ENCODE results near the gene ZMIZ1. TPM values are rescaled to one million over a fixed set of nuclear protein-coding genes. Genes with fewer than 3 reads are reported as not detected.

ZMIZ1 gene
- total and polyA plus RNA-seq, 2 experiments from 2014 or later: 9.2 to 30.9 TPM

GRCh38 chr10:79108728-79109127 is 40.0 kb downstream of the ZMIZ1 start:
- Mint-ChIP-seq H3K9me3 (no peaks in the 10 kb centered on the region), H3K4me1 (peaks cover 76% of the 10 kb centered on the region), H3K4me3 (no peak overlapping the region), H3K36me3 (ENCODE audit: low read depth) (peaks cover 9% of the 10 kb centered on the region; the same call in 1 of the 3 replicates), H3K27me3 (ENCODE audit: insufficient read depth, low read depth, poor library complexity) (peaks cover 13% of the 10 kb centered on the region), H3K27ac (no peak overlapping the region; the same call in 1 of the 2 replicates)
- no peak for TF ChIP-seq POLR2AphosphoS5 (IDR thresholded peaks at IDR 0.05; ENCODE audit: low read depth)
- TF ChIP-seq EZH2 (IDR thresholded peaks at IDR 0.05; ENCODE audit: low read depth, unreplicated experiment): no peak
- TF ChIP-seq ZNF462 (CRISPR knock-in tag; IDR thresholded peaks at IDR 0.05): no peak
- no peak for TF ChIP-seq ZNF331 (CRISPR knock-in tag; IDR thresholded peaks at IDR 0.05; ENCODE audit: low read depth)
- no peak for TF ChIP-seq EZH2phosphoT487 (IDR thresholded peaks at IDR 0.05; ENCODE audit: unreplicated experiment)
- H3K27me3 ChIP-seq (ENCODE audit: insufficient read depth): no peaks in the 10 kb centered on the region
- peaks cover 98% of the 10 kb centered on the region for H3K79me2 ChIP-seq (replicated peaks; ENCODE audit: insufficient read depth)
- no peak overlapping the region for H3K27ac ChIP-seq (ENCODE audit: low read depth)
- peaks cover 15% of the 10 kb centered on the region; the same call in 1 of the 2 replicates for H4K20me1 ChIP-seq (replicated peaks; ENCODE audit: insufficient read depth)
- no peaks in the 10 kb centered on the region for H3F3A ChIP-seq (replicated peaks; ENCODE audit: low read depth)
- H3K4me3 ChIP-seq: no peak overlapping the region
- no peak for ATAC-seq
- H3K9me2 ChIP-seq (ENCODE audit: insufficient read depth): no peaks in the 10 kb centered on the region
- no peaks in the 10 kb centered on the region for H3K36me3 ChIP-seq (ENCODE audit: insufficient read depth)
- peaks cover 21% of the 10 kb centered on the region for H3K4me1 ChIP-seq (ENCODE audit: insufficient read depth)
- no peak overlapping the region for H2AFZ ChIP-seq
- no peak overlapping the region for H3K4me2 ChIP-seq
- DNase-seq (ENCODE audit: low spot score): no peak

GRCh38 chr10:79111427-79111826 is 42.7 kb downstream of the ZMIZ1 start:
- peaks cover 9% of the 10 kb centered on the region; the same call in 1 of the 3 replicates for H3K36me3 Mint-ChIP-seq (ENCODE audit: low read depth)
- TF ChIP-seq POLR2AphosphoS5 (IDR thresholded peaks at IDR 0.05; ENCODE audit: low read depth) (no peak), REST (IDR thresholded peaks at IDR 0.05; ENCODE audit: unreplicated experiment) (no peak), EZH2phosphoT487 (IDR thresholded peaks at IDR 0.05; ENCODE audit: unreplicated experiment) (no peak), ETS1 (IDR thresholded peaks at IDR 0.05) (no peak), STAT1 (IDR thresholded peaks at IDR 0.05; ENCODE audit: unreplicated experiment) (no peak), ZNF331 (CRISPR knock-in tag; IDR thresholded peaks at IDR 0.05; ENCODE audit: low read depth) (no peak)

More at GRCh38 chr10:79111427-79111826, 42.7 kb downstream of the ZMIZ1 start:
- Histone ChIP-seq H3K79me2 (replicated peaks; ENCODE audit: insufficient read depth) (peaks cover 92% of the 10 kb centered on the region), H4K20me1 (replicated peaks; ENCODE audit: insufficient read depth) (peaks cover 6% of the 10 kb centered on the region; the same call in 1 of the 2 replicates), H3K27ac (ENCODE audit: low read depth) (no peak overlapping the region), H3K9me2 (ENCODE audit: insufficient read depth) (no peaks in the 10 kb centered on the region), H3K4me1 (ENCODE audit: insufficient read depth) (peaks cover 31% of the 10 kb centered on the region), H2AFZ (no peak overlapping the region), H3K27me3 (ENCODE audit: insufficient read depth) (no peaks in the 10 kb centered on the region), H3F3A (replicated peaks; ENCODE audit: low read depth) (no peaks in the 10 kb centered on the region), H3K4me3 (no peak overlapping the region), H3K36me3 (ENCODE audit: insufficient read depth) (no peaks in the 10 kb centered on the region), H3K4me2 (no peak overlapping the region)
- peaks cover 17% of the 10 kb centered on the region for H3K27me3 Mint-ChIP-seq (ENCODE audit: insufficient read depth, low read depth, poor library complexity)
- ATAC-seq (no peak), DNase-seq (ENCODE audit: low spot score) (no peak)
- no peak overlapping the region for H3K4me3 Mint-ChIP-seq
- peaks cover 79% of the 10 kb centered on the region for H3K4me1 Mint-ChIP-seq
- no peaks in the 10 kb centered on the region for H3K9me3 Mint-ChIP-seq
- H3K27ac Mint-ChIP-seq: peak overlapping the region; percentile 24; the same call in 1 of the 2 replicates

All from GM23338 (cell line).